Stimulated activated CD8-positive, alpha-beta memory T cell treated with anti-CD3 and anti-CD28 coated beads, Interleukin-2, amount 100 ng/mL, for 48 hours (primary cell): ENCODE data around the gene NPDC1.
"Not testable (repeated sequence)": the region's sequence is repeated elsewhere in the genome, so short reads cannot be mapped to it uniquely, and the experiment has no call there.

Experiments used
- DNase-seq, 2 donors: peaks; one replicate each; pipeline ENCODE4 v3.0.0-alpha.2; 2020; ENCODE audit warnings: low read depth in 2 of 2

The NPDC1 gene

DNA sequence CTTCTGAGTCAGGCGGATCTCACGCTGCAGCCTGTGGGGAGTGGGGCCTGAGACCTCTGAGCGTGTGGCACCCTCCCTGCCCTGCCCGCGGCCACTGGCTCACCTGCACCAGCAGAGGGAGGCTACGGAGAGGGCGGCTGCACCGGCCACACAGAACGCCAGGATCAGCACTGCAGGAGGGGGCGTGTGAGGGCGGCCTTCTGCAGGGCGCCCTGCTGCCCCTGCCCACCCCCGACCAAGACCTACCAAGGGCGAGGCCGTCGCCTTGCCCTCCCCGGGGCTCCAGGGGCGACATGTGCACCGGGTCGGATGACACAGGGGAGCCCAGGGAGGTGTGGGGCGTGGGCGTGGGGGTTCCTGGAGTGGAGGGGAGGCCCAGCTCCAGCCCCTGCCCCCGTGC lies 5.4 kb downstream of the NPDC1 start:
- no peak for DNase-seq

GRCh38 chr9:137039611-137040366 lies 6.2 kb downstream of the NPDC1 start:
- DNase-seq, result no peak

GRCh38 chr9:137038916-137039315 lies 7.1 kb downstream of the NPDC1 start:
- DNase-seq, result no peak

DNA sequence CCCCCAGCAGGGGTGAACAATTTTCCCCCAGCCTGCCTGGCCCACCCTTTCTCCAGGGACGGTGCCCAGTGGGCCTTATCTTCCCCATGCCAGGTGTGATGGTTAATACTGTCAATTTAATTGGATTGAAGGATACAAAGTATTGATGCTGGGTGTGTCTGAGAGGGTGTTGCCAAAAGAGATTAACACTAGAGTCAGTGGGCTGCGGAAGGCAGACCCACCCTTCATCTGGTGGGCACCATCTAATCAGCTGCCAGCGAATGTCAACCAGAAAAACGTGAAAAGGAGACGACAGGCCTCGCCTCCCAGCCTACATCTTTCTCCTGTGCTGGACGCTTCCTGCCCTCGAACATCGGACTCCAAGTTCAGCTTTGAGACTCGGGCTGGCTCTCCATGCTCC lies 8.5 kb downstream of the NPDC1 start:
- DNase-seq, result no peak

DNA sequence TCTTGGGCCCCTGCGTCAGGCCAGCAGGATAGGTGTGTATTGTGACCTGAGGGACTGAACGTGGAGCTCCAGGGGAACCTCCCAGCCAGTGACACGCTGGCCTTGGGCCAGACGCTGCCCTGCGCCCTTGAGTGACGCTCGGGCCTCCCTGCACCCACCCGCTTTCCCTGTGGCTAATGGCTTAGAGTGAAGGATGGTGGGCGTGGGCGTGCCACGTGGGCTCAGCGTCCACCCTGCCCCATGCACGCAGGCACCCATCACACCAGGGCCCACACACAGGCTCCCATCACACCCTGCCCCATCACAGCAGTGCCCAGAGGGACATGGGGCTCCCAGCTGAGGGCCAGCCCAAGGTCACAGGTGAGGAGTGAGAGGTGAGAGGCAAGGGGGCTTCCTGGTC lies 8.9 kb downstream of the NPDC1 start:
- no peak for DNase-seq

- DNase-seq, result no peak
Measured at GRCh38 chr9:137035937-137036336, 10.0 kb downstream of the NPDC1 start.

DNA sequence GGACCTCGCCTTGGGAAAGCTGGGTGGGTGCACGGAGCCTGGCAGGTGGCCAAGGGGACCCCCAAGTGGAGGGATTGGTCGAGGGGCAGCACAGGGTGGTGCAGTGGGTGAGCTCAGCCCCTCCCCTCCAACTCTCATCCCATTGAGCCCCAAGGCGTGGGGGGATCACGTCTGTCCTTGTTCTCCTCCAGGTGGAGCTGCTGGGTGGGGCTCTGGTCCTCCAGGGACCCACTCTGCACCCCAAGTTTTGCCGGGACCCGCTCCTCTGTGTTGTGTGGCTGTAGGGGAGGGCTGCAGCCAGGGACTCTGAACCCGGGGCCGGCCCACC lies 10.5 kb downstream of the NPDC1 start:
- DNase-seq, result no peak

DNA sequence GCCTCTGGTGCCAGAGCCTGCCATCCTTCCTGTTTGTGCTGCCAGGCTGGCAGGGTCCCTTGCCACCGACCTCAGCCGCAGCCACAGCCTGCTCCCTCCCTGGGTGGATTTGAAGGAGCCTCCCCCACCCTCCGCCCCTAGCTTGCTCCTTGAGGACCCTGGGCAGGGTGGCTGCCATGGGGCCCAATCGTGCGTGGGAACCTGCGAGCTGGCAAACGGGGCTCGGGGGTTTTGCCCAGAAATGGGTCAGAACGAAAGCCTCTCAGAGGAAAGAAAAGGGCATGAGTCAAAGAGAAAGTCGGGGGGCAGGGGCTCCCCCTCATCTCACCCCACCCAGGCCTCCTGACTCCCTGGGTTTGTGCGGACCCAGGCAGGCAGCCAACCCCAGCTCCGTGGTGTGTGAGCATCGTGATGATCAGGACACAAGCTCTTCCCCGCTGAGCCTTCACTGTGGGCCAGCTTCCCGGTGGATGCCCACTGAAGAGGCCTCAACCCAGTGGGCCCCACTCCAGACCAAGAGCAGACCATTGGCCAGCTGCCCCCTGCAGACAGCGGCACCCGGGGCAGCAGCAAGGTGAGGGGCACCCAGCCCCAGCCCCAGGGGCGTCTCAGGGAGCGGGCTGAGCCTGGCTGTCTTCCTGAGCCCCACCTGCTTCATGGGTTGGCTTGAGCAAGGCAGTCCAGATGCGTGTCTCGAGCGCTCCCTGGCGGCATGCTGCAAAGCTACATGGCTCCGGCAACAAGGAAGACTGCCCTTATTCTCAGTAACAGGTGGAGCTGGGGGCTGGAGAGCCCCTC lies 11.1 kb downstream of the NPDC1 start:
- DNase-seq, result peak; percentile 73 to 83

GRCh38 chr9:137034039-137034708 lies 11.8 kb downstream of the NPDC1 start:
- DNase-seq, result no peak

DNA sequence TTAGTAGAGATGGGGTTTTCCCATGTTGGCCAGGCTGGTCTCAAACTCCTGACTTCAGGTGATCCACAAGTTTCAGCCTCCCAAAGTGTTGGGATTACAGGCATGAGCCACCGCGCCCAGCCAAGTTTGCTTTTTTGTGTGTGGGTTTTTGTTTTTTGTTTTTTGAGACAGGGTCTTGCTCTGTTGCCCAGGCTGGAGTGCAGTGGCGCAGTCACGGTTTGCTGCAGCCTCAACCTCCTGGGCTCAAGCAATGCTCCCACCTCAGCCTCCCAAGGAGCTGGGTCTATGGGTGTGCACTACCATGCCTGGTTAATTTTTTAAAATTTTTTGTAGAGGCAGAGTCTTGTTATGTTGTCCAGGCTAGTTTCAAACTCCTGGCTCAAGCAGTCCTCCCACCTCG lies 12.5 kb downstream of the NPDC1 start:
- not testable (repeated sequence) for DNase-seq

- no peak for DNase-seq
Measured at GRCh38 chr9:137032858-137033257, 13.1 kb downstream of the NPDC1 start.

DNA sequence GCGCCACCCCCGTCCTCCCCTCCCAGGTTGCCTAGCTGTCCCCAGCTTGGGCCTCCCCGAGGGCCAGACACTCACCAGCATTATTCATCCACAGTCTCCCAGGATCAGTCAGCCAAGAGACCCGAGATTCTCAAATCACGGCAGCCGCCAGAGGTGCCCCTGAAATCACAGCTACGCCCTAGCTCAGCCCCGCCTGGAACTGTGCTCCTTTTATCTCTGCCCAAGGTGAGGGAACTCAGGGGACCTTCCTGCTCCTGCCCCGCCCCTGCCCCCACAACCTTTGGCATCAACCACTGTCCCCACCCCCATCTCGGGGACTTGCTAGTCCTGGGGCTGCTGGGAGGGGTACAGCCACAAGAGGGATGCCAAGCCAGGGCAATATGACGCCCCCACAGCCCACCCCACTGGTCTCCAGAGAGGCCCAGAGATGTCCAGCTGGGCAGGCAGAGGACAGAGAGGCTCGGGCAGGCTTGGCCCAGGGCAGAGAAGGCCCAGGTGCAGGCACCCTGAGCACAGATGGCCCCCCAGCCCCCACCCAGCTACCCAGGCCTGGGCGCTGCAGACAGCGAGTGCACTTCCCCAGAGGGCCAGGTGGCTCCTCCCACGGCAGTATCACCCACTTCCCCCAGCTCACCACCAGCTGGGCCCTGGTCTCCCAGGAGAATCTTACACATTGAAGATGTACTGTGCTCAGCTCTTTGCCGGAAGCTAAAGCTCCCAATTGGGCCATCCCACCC lies 13.9 kb downstream of the NPDC1 start, which contains the start of gene FUT7:
Gene FUT7 (minus strand): TSS at position 185 of the 737 bp plus-strand sequence. CDS start 97 bp downstream, at position 88.
- DNase-seq, result peak in 1 of 2 donors; percentile 35

- peak; percentile 40 to 44 for DNase-seq
Measured at GRCh38 chr9:137030538-137031527, 15.1 kb downstream of the NPDC1 start.

DNA sequence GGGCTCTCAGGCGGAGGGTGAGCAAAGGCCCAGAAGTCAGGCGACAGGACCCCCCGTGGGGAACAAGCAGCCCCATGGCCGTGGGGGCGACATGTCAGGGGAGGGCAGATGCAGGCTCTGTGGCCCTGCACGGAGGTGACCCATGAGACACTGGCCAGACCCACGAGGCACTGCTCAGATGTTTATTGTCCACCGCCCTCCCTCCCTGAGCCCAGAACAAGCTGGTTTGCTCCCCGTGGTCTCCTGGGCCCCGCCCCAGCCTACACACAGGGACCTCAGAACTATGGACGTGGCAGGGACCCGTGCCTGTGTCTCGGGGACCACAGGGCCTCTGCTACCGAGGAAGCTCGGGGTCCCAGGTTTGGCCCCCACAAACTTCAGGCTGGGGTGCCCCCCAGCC lies 16.0 kb downstream of the NPDC1 start:
- no peak for DNase-seq

GRCh38 chr9:137029058-137029936 lies 16.7 kb downstream of the NPDC1 start:
- peak; percentile 71 to 79 for DNase-seq

DNA sequence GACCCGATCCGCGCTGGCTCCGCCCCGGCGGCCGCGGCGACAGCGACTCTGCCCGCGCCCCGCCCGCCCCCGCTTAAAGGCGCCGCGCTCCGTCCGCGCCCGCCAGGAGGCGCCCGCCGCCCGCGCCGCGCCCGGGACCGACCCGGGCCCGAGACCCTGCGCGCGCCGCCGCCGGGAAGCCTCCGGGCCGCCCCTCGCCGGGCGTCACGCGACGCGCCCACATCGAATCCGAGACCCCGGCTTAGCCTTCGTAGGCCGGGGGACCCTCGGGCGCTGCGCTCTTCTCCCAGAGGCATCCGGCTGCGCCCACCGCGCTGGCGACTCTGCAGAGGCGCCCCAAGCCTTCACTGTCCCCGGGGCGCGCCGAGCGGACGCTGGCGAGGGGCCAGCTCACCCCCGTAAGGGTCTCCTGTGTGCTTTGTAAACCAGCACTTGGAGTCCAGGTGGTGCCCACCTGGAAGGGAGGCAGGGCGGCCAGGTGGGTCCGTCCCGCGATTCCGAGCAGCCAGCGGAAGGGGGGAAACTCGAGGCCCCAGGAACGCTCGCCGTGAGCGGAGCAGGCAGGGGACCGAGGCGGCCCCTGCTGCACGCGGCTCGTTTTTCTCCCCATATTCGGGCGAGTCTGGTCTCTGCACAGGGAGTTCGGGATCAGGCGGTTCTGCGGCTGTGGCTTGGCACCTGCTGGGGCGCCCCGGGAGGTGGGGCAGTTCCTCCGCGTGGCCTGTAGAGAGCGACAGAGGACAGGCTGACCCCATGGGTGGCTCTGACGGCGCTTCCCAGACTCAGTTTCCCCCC lies 17.5 kb downstream of the NPDC1 start:
- DNase-seq, result peak; percentile 52 to 57

DNA sequence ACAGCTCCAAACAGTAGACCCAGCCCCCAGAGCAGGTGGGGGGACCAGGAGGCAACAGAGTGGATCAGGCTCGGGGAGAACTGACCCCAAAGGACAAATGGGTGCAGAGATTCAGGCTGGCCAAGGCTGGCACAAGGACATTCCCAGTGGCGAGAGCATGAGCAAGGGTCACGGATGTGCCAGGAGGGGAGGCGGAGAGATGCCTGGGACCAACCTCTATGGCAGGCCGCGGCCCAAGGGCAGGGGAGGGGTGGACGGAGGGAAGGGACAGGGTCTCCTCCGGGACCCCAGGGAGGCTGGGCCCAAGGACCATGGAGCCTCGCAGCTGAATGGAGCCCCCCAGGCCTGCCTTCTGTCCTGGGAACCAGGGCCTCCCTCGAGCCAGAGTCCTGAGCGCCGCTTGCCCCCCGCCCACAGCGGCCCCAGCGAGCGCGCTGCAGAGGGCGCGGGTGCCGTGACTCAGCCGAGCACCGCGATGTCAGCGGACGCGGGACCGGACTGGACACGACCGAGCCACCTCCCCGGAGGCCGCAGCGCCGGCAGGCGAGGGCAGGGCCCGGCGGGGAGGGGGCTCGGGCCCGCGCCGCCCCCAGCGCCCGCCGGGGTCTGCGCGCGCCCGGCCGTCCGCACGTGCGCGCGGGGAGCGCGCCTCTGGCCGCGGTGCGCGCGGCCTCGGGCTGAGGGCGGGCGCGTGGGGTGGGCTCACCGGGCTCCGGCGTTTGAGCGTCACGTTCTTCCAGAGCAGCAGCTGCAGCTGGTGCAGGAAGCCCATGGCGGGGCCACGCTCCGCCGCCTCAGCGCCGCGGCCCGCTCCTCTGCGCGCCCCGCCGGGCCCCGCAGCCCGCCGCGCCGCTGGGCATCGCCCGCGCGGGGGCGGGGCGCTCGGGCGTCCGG lies 18.4 kb downstream of the NPDC1 start, which contains the start of gene ABCA2:
Gene ABCA2 (minus strand): TSS at position 869 of the 894 bp plus-strand sequence. CDS start 97 bp downstream, at position 772.
- no peak for DNase-seq

GRCh38 chr9:137026828-137027227 lies 19.1 kb downstream of the NPDC1 start:
- no peak for DNase-seq
